Fibroblast of skin of abdomen (primary cell): ENCODE results near the gene SIK2.

Experiments
- DNase-seq: peaks from one replicate; pipeline ENCODE4 v3.0.0-alpha.2; 2013

Gene SIK2

GRCh38 chr11:111582163-111582562, 20.1 kb upstream of the SIK2 start:
- DNase-seq: no peak

GRCh38 chr11:111582881-111583280, 19.4 kb upstream of the SIK2 start:
- DNase-seq: no peak

DNA sequence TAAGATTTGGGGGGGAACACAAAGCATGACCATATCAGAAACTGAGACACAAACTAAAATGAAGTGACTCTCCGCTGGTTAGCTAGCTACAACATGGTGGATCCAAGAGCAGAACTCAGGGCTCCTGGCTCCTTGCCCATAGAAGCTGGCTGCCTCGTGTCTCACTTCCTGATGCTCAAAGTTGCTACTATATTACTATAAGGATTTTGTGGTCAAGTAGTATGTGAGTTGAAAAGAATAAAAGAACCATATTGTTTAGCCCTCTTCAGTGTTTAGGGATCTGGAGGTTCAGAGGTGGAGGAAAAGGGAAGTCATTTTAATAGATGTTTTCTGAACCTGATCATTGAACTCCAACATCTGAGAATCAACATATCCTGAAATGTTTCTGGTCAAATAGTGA, 16.9 kb upstream of the SIK2 start:
- peak; percentile 91 for DNase-seq

DNA sequence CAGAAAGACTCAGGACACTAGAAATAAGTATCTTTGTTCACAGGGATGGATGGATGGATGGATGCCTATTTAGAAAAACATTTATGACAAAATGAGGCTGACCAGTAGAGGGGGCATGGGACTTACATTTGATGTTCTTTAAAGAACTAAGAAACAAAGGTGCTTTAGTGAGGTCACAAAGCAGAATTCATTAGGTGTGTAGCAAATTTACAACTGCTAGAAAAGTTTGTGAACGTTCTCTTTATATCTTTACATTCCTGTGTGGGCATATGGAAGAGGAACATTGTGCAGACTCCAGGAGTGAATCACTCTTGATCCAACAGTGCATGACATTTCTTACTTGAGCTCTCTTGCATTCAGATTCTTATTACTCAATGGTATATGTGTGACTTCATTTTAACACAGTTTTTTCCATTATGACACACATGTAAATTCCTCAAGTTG, 15.8 kb upstream of the SIK2 start:
- peak; percentile 54 for DNase-seq

DNA sequence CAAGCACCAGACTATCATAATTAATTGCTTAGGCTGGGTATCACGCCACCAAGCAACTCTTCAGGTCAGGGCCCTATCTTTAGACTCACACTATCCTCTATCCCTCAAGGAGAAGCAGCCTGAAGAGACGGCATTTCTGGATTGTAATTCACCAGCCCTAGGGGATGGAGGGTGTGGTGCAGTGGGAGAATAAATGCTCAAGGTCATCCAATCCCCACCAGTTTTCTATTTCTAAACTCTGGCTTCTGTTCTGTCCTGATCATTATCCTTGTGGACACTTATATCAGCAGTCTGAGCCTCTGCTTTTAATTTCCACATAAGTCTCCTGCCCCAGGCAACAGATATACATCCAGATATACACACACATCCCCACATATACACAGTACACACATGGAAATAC, 13.1 kb upstream of the SIK2 start:
- DNase-seq: no peak

GRCh38 chr11:111589886-111590499, 12.3 kb upstream of the SIK2 start:
- no peak for DNase-seq

DNA sequence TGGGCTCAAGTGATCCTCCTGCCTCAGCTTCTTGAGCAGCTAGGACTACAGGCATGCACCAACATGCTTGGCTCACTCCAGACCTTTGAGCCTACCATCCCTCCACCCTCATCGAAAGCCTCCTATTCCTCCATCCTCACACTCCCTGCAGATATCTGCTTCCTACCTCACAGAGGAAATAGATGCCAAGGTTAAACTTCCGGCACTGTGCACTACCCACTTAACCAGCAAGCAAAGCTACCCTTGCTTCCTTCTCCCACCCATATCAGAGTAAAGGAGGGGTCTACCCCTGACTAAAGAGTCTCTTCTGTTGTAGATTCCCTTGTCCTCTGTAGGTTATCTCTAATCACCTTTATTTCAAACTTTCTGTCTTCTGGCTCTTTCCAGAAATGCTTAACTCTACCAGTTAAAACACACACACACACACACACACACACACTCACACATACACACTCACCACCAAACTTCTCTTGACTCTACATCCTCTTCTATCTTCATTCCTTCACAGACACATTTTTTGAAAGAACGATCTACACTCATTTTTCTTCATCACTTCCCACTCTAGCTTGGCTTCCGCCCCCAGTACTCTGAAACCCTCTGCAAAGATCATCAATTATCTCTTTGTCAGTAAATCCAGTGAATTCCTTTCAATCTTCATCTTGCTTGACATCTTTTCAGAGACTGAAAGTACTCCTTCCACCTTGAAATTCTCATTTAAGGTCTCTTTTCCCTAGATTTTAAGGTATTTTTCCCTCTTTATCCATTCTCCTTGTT, 10.9 kb upstream of the SIK2 start:
- DNase-seq: no peak

DNA sequence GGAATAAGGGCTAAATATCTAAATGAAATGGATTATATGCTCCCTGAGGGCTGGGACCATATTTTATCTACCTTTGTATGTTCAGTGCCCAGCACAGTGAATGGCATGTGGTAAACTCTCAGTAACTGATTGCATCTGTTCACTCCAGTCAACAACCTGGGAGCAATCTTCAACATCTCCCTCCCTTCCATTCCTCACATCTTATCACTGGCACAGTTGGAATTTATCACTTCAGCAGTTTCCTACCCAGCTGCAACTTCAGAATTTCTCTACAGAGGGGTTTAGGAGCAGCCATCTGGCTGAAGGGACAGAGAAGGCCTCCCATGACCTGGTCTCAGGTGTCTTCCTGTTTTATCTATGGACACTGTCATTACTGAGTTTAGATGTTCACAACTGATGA, 9.8 kb upstream of the SIK2 start:
- no peak for DNase-seq

- no peak for DNase-seq
Measured at GRCh38 chr11:111596319-111596718, 5.9 kb upstream of the SIK2 start.

DNA sequence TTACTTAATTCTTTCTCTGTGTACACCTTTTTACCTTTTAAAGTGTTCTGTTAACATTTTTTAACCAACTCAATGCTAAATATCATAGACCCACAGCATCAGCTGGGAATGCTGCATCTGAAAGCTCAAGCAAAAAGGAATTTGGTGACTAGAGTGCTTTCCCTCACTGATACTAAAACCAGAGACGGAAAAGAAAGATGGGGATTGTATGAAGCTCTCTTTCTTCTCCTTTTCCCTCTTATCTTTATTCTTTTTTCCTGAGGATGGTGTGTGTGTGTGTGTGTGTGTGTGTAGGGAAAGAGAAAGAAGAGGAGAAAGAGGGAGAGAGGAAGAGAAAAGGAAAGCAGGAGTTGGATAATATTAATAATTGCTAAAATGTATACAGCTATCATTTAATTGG, 4.1 kb upstream of the SIK2 start:
- DNase-seq: no peak

DNA sequence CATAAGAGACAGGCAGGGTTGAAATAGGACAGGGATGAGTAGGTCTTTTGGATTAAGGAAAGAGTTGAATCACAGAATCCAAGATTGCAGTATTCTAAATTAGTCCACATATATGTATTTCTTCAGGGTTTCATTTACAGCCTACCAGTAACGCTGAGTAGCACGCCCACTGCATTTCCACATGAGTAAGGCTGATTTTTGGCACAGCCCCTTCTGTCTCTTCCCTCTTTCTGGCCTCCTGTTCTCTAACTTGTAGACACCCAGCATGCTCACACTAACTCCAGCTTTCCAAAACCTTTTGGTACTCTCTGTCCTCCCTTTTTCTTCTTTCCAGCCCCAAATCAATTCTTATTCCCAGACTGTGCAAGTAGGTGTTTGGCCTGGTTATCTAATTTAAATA, 3.7 kb upstream of the SIK2 start:
- peak; percentile 71 for DNase-seq

DNA sequence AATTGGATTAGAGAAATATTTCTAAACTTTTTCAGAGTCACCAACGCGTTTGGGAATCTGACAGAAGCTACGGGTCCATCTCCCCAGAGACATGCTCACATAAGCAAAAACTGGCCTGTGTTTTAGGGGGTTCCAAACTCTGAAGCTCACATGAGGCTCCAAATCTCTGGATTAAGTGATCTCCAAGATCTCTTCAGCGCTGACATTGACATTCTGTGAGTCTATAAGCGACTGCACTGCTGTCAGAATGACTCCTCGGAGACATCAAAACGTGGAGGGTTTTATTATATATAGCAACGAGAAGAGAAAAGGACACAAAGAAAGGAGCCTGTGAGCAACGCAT, 642 bp upstream of the SIK2 start:
- DNase-seq: no peak

DNA sequence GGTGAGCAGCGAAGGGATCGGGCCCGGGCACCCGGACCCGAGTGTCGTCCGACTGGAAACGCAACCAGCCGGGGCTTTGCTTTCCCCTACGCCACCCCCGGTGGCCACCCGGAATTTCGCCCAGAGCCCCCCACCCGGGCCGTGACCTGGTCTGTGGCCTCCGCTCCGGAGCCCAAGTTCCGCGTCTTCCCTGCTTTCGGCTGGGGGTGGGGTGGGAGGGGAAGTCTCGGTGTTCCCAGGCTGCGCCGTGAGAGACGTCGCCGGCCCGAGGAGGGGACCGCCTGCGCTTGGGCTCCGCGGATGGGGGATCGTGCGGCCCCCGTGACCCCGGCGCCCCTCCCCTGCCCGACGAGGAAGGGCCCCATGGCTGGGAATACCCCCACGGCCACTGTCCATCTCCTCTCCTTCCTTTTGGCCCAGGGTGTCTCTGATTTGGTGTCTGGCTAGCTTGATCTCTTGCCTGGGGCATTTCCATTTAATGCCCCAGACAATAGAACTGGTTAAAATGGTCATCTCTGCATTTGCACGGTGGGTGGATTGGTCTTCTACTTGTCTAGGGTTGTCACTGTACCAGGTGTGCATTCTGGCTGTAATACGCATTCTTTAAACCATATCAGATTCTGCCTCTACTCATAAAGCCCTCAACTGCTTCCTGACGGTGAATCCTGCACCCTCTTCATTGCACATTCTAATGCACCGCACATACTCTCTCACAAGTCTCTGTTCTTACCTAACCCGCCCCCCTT, 789 bp downstream of the SIK2 start:
- DNase-seq: peak; percentile 14

DNA sequence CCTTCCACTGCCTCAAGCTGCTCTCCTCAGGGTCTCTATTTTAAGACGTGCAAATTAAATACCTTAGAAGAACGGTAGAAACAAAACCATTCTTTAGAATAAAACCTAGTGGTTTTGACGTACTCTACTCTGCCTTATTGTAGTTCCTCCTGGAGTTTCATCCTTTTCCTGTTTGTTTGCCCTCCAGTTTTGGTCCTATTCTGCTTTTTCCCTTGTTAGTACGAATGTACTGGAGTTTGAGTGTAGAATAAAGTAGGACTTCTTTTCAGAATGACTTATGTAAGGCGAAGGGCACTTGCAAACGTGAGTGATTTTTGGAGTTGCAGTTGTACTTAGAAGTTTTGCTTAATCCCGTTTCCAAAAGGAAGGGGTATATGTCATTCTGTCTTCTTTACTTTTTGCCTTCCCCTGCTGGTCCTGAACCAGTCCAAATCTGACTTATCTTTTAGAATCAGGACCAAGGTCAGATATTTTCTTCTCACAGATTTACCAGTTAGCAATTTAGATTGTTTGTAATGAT, 1.4 kb downstream of the SIK2 start:
- DNase-seq: no peak

DNA sequence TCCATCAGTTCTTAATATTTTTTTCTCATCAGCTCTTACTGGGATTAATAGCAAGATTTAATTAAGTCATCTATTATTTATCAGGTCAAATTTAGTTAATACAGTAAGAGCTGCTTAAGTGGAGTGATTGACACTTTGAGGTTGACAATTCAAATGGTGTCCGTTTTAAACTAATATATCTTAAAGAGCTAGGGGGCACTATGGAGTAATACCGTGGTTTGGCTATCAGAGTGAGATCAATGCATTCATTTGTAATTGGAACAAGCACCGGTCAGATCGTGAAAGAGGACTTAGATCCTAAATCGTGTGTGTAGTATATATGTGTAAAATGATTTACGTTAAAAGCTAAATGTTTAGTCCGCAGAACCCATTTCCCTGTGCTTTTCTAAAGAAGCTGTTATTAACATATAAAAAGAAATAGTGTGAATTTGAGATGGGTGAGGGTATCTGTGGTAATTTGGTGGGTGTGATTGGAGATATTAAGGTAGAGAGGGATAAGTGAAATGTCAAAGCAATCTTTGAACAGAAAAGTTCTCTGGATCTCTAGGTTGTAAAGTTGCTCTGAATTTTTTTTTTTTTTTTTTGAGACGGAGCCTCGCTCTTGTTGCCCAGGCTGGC, 2.3 kb downstream of the SIK2 start:
- peak; percentile 42 for DNase-seq

DNA sequence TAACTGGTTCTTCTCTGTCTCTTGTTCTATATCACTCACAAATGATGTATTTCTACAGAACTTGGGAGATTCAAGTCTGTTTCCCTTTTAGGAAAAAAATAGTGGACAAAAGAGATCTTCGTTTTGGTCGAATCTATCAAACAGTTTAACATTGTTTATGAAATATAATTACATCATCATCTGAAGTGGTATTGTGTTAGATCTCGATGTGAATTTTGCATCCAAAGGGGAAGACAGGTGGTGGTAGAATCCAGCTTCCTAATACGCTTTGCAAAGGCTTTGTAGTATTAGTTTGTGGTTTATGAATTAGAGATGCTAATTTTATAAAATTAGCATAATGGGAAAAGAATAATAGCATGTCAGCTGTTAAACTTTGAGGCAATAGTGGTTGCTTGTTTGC, 3.4 kb downstream of the SIK2 start:
- no peak for DNase-seq

GRCh38 chr11:111606986-111607385, 4.7 kb downstream of the SIK2 start:
- DNase-seq: peak; percentile 29

DNA sequence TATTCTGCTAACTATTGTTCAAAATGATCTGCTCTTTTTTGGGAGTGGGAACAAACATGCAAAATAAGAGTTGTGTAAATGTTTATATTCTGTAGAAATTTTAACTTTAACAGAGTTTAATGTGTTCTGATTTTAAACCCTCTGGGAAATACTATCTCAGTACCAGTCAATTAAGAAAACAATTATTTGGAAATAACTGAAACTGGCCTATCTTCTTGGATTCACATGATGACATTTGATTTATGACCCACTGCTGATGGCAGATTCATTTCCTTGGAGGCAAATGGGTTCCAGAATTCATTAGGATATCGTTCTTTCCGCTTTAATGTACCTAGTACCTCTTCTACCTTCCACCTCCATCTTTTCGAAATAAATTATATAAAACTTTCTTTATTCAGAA, 5.5 kb downstream of the SIK2 start:
- no peak for DNase-seq

DNA sequence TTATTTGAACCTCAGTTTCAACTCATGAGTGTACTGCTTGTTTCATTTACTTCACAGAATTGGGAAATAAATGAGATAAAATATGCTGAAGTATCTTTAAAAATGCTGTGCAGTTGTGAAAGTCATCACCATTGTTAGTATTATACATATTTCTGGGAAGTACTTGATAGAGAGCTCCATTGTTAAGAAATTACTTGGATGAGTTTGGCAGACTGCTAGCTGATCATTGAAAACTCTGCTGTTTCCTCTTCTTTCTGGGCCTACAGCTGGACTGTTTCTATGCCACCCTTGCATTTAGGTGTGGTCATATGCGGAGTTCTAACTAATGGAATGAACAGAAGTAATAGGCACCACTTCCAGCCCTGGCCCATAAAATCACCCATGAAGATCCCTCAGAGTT, 10.0 kb downstream of the SIK2 start:
- DNase-seq: peak; percentile 18

DNA sequence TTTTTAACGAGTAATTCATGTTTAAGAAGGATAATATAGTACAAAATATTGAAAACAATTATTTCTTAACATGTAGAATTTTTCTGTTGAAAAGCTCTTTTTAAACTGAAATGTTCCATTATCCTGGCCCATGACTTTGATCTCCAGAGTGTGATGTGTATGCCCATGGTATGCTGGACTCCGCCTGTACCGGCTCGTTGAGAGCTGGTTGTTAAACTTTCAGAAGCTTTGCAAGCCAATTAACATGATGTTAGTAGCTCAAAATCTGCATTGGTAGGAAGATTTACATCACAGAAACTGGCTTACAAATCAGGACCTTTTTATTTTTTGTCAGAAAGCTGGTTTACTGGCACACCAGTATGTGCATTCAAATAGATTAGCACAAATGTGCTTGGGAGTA, 15.0 kb downstream of the SIK2 start:
- DNase-seq: no peak

DNA sequence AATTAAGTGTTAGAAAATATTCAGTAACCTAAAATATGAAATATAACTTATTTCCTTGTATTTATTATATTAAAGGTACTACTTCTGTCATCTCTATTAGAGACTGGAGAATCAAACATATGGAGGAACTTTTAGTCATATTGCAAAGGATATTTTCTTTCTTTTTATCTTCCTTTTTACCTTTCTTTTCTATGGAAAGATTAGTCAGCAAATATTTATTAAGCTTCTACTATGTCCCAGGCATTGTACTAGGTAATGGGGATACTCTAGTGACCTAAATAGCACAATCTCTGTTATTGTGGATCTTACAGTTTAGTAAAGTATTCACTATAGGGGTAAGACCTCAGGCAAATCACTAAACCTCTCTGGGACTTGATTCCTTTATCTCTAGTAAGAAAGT, 18.3 kb downstream of the SIK2 start:
- DNase-seq: no peak

- no peak for DNase-seq
Measured at GRCh38 chr11:111623527-111624030, 21.3 kb downstream of the SIK2 start.

DNA sequence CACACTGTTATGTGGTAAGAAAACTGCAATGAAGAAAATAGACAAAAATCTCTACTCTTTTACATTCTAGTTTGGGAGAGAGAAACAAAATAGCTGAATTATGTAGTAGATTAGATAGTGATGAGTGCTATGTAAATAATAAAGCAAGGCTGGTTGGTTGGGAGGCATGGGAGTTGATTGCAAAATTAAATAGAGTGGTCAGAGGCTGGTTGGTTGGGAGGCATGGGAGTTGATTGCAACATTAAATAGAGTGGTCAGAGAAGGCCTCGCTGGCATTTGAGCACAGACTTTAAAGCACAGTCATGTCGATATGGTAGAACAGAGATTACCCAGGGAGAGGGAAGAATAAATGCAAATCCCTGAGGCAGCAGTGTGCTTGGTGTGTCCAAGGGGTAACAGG, 22.4 kb downstream of the SIK2 start:
- no peak for DNase-seq
